Measurements from ENCODE around the gene ASB13. TPM values are rescaled to one million over a fixed set of nuclear protein-coding genes. Genes with fewer than 3 reads are reported as not detected.
A peak's percentile ranks its signal among the peaks of the same experiment; 100 is the strongest.

ASB13 gene
- total and polyA plus RNA-seq, 2 of the 13 experiments (the other 11 are each of a cell fraction or from before 2014, with no cell fraction given): 9.3 to 15.4 TPM

DNA sequence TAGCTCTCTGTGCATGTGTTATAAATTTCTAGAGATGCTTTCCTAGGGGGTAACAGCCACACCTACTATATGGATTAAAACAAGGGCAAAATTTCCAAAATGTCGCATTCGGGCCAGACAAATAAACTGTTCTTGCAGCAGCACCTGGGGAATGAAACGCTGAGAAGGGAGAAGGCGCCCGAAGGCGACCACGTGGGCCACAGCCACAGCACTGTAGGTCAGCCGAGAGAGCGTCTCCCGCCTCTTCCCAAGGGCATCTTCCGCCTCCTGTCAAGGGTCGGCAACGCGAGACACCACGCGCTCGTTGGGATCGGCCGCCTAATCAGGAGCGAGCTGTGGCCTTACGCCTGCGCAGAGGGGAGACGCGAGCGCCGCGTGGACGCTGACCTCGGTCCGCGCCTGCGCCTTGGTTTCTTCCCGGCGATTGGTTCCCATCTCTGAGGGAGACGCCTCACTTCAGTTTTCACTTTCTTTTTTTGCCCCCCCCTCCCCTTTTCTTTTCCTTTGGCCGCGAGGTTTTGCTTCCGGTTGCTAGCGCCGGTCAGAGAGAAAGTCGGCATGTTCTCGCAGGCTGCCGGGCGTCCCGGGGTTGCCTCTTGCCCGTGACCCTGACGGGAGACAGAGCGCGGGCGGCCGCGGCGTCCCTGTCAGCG is 18.0 kb upstream of the ASB13 start, which contains the start of gene TASOR2 (continued):
- TF ChIP-seq ZNF136 (CRISPR knock-in tag; IDR thresholded peaks at IDR 0.05; ENCODE audit: low read depth) (peak; percentile 95), NFIC (IDR thresholded peaks at IDR 0.05; ENCODE audit: low read length) (no peak), ZNF543 (CRISPR knock-in tag; IDR thresholded peaks at IDR 0.05) (peak; percentile 62; the same call in 1 of the 2 replicates), CCDC6 (CRISPR knock-in tag; IDR thresholded peaks at IDR 0.05) (peak; percentile 91; the same call in 1 of the 2 replicates), YY1 (IDR thresholded peaks at IDR 0.05; ENCODE audit: insufficient read depth, insufficient replicate concordance, low read depth, low read length) (no peak), ZNF615 (CRISPR knock-in tag; IDR thresholded peaks at IDR 0.05; ENCODE audit: borderline replicate concordance) (peak; percentile 96), NPAS2 (CRISPR knock-in tag; IDR thresholded peaks at IDR 0.05; ENCODE audit: borderline replicate concordance) (no peak), MAF1 (CRISPR knock-in tag; IDR thresholded peaks at IDR 0.05; ENCODE audit: borderline replicate concordance) (no peak), RBFOX2 (IDR thresholded peaks at IDR 0.05; ENCODE audit: low read depth, low read length) (no peak), ZNF549 (CRISPR knock-in tag; IDR thresholded peaks at IDR 0.05) (no peak), ZNF234 (CRISPR knock-in tag; conservative IDR thresholded peaks at IDR 0.05) (no peak), CENPX (CRISPR knock-in tag; IDR thresholded peaks at IDR 0.05) (no peak), SMYD3 (CRISPR knock-in tag; IDR thresholded peaks at IDR 0.05) (peak; percentile 94), ZNF451 (CRISPR knock-in tag; IDR thresholded peaks at IDR 0.05) (peak; percentile 81), SATB2 (CRISPR knock-in tag; IDR thresholded peaks at IDR 0.05) (0 out of 2 replicates have a peak, but pooled peaks have one; percentile 68)
- TF ChIP-seq, protein P1, sequence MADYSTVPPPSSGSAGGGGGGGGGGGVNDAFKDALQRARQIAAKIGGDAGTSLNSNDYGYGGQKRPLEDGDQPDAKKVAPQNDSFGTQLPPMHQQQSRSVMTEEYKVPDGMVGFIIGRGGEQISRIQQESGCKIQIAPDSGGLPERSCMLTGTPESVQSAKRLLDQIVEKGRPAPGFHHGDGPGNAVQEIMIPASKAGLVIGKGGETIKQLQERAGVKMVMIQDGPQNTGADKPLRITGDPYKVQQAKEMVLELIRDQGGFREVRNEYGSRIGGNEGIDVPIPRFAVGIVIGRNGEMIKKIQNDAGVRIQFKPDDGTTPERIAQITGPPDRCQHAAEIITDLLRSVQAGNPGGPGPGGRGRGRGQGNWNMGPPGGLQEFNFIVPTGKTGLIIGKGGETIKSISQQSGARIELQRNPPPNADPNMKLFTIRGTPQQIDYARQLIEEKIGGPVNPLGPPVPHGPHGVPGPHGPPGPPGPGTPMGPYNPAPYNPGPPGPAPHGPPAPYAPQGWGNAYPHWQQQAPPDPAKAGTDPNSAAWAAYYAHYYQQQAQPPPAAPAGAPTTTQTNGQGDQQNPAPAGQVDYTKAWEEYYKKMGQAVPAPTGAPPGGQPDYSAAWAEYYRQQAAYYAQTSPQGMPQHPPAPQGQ (CRISPR knock-in tag; IDR thresholded peaks at IDR 0.05; ENCODE audit: borderline replicate concordance): no peak
- TF ChIP-seq, protein P2, sequence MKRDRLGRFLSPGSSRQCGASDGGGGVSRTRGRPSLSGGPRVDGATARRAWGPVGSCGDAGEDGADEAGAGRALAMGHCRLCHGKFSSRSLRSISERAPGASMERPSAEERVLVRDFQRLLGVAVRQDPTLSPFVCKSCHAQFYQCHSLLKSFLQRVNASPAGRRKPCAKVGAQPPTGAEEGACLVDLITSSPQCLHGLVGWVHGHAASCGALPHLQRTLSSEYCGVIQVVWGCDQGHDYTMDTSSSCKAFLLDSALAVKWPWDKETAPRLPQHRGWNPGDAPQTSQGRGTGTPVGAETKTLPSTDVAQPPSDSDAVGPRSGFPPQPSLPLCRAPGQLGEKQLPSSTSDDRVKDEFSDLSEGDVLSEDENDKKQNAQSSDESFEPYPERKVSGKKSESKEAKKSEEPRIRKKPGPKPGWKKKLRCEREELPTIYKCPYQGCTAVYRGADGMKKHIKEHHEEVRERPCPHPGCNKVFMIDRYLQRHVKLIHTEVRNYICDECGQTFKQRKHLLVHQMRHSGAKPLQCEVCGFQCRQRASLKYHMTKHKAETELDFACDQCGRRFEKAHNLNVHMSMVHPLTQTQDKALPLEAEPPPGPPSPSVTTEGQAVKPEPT (CRISPR knock-in tag; IDR thresholded peaks at IDR 0.05; ENCODE audit: low read depth): no peak
- TF ChIP-seq, protein P3, sequence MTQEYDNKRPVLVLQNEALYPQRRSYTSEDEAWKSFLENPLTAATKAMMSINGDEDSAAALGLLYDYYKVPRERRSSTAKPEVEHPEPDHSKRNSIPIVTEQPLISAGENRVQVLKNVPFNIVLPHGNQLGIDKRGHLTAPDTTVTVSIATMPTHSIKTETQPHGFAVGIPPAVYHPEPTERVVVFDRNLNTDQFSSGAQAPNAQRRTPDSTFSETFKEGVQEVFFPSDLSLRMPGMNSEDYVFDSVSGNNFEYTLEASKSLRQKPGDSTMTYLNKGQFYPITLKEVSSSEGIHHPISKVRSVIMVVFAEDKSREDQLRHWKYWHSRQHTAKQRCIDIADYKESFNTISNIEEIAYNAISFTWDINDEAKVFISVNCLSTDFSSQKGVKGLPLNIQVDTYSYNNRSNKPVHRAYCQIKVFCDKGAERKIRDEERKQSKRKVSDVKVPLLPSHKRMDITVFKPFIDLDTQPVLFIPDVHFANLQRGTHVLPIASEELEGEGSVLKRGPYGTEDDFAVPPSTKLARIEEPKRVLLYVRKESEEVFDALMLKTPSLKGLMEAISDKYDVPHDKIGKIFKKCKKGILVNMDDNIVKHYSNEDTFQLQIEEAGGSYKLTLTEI (CRISPR knock-in tag; conservative IDR thresholded peaks at IDR 0.05): no peak
- TF ChIP-seq, protein P4, sequence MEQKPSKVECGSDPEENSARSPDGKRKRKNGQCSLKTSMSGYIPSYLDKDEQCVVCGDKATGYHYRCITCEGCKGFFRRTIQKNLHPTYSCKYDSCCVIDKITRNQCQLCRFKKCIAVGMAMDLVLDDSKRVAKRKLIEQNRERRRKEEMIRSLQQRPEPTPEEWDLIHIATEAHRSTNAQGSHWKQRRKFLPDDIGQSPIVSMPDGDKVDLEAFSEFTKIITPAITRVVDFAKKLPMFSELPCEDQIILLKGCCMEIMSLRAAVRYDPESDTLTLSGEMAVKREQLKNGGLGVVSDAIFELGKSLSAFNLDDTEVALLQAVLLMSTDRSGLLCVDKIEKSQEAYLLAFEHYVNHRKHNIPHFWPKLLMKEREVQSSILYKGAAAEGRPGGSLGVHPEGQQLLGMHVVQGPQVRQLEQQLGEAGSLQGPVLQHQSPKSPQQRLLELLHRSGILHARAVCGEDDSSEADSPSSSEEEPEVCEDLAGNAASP (CRISPR knock-in tag; IDR thresholded peaks at IDR 0.05; ENCODE audit: borderline replicate concordance): peak; percentile 81
- TF ChIP-seq, protein P5, sequence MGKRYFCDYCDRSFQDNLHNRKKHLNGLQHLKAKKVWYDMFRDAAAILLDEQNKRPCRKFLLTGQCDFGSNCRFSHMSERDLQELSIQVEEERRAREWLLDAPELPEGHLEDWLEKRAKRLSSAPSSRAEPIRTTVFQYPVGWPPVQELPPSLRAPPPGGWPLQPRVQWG (CRISPR knock-in tag; IDR thresholded peaks at IDR 0.05; ENCODE audit: borderline replicate concordance, low read depth): no peak
